ENCODE results near the gene RANBP10. TPM values are rescaled to one million over a fixed set of nuclear protein-coding genes. Genes with fewer than 3 reads are reported as not detected.

RANBP10 gene
- total and polyA plus RNA-seq, 2 of the 13 experiments (the other 11 are each of a cell fraction or from before 2014, with no cell fraction given), result 9.2 to 22.7 TPM

DNA sequence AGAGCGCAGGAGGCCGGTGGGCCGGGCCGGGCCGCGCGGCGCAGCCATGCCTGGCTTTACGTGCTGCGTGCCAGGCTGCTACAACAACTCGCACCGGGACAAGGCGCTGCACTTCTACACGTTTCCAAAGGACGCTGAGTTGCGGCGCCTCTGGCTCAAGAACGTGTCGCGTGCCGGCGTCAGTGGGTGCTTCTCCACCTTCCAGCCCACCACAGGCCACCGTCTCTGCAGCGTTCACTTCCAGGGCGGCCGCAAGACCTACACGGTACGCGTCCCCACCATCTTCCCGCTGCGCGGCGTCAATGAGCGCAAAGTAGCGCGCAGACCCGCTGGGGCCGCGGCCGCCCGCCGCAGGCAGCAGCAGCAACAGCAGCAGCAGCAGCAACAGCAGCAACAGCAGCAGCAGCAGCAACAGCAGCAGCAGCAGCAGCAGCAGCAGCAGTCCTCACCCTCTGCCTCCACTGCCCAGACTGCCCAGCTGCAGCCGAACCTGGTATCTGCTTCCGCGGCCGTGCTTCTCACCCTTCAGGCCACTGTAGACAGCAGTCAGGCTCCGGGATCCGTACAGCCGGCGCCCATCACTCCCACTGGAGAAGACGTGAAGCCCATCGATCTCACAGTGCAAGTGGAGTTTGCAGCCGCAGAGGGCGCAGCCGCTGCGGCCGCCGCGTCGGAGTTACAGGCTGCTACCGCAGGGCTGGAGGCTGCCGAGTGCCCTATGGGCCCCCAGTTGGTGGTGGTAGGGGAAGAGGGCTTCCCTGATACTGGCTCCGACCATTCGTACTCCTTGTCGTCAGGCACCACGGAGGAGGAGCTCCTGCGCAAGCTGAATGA, 36.4 kb upstream of the RANBP10 start (continued):
- TF ChIP-seq KIAA2018 (CRISPR knock-in tag; IDR thresholded peaks at IDR 0.05; ENCODE audit: borderline replicate concordance) (no peak), TFDP1 (CRISPR knock-in tag; IDR thresholded peaks at IDR 0.05; ENCODE audit: borderline replicate concordance) (no peak), ZNF776 (CRISPR knock-in tag; IDR thresholded peaks at IDR 0.05) (peak; percentile 58; the same call in 1 of the 2 replicates), RCOR2 (CRISPR knock-in tag; IDR thresholded peaks at IDR 0.05) (no peak), ZNF343 (CRISPR knock-in tag; IDR thresholded peaks at IDR 0.05) (peak; percentile 25; the same call in 1 of the 2 replicates), HHEX (CRISPR knock-in tag; IDR thresholded peaks at IDR 0.05) (no peak), GATA4 (IDR thresholded peaks at IDR 0.05; ENCODE audit: borderline replicate concordance, low read depth) (no peak), ZBTB38 (CRISPR knock-in tag; IDR thresholded peaks at IDR 0.05) (no peak; the same call in 1 of the 2 replicates), TBP (CRISPR knock-in tag; IDR thresholded peaks at IDR 0.05) (no peak), PTBP1 (IDR thresholded peaks at IDR 0.05; ENCODE audit: low read depth, low read length, poor library complexity, severe bottlenecking) (no peak), ZNF674 (CRISPR knock-in tag; IDR thresholded peaks at IDR 0.05; ENCODE audit: low read depth) (no peak), THAP11 (CRISPR knock-in tag; IDR thresholded peaks at IDR 0.05) (peak; percentile 61; the same call in 1 of the 2 replicates), STAG1 (CRISPR knock-in tag; IDR thresholded peaks at IDR 0.05) (peak; percentile 49), HNF4G (IDR thresholded peaks at IDR 0.05; ENCODE audit: borderline replicate concordance, low read depth, low read length) (no peak), HNF4G (CRISPR knock-in tag; IDR thresholded peaks at IDR 0.05; ENCODE audit: borderline replicate concordance, low read depth) (no peak; the same call in 1 of the 2 replicates)
- TF ChIP-seq, protein P1, sequence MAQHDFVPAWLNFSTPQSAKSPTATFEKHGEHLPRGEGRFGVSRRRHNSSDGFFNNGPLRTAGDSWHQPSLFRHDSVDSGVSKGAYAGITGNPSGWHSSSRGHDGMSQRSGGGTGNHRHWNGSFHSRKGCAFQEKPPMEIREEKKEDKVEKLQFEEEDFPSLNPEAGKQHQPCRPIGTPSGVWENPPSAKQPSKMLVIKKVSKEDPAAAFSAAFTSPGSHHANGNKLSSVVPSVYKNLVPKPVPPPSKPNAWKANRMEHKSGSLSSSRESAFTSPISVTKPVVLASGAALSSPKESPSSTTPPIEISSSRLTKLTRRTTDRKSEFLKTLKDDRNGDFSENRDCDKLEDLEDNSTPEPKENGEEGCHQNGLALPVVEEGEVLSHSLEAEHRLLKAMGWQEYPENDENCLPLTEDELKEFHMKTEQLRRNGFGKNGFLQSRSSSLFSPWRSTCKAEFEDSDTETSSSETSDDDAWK (CRISPR knock-in tag; IDR thresholded peaks at IDR 0.05), result no peak

Data from HepG2 (cell line).